ENCODE results near the gene LPIN1. TPM values are rescaled to one million over a fixed set of nuclear protein-coding genes. Genes with fewer than 3 reads are reported as not detected.

The LPIN1 gene
- total and polyA plus RNA-seq, 2 of the 13 experiments (the other 11 are each of a cell fraction or from before 2014, with no cell fraction given) = 9.7 to 19.4 TPM

GRCh38 chr2:11710632-11711353 is 35.6 kb upstream of the LPIN1 start:
- TF ChIP-seq SNAI1 (CRISPR knock-in tag; IDR thresholded peaks at IDR 0.05; ENCODE audit: borderline replicate concordance) (no peak), ZNF589 (CRISPR knock-in tag; conservative IDR thresholded peaks at IDR 0.05) (no peak), KLF9 (CRISPR knock-in tag; IDR thresholded peaks at IDR 0.05; ENCODE audit: low read depth) (no peak), ETV5 (CRISPR knock-in tag; IDR thresholded peaks at IDR 0.05; ENCODE audit: borderline replicate concordance) (no peak), KLF12 (CRISPR knock-in tag; IDR thresholded peaks at IDR 0.05; ENCODE audit: borderline replicate concordance) (no peak), SOX6 (IDR thresholded peaks at IDR 0.05) (no peak), SOX6 (CRISPR knock-in tag; IDR thresholded peaks at IDR 0.05) (no peak), TGIF2 (CRISPR knock-in tag; IDR thresholded peaks at IDR 0.05) (no peak), POGZ (CRISPR knock-in tag; IDR thresholded peaks at IDR 0.05) (no peak), CREM (IDR thresholded peaks at IDR 0.05) (no peak), CREM (CRISPR knock-in tag; IDR thresholded peaks at IDR 0.05) (no peak), TAF1 (CRISPR knock-in tag; IDR thresholded peaks at IDR 0.05) (no peak), ETV6 (CRISPR knock-in tag; conservative IDR thresholded peaks at IDR 0.05) (no peak), ATAD3A (CRISPR knock-in tag; IDR thresholded peaks at IDR 0.05) (no peak)
- no TSS peak for BruUV-seq (replicated peaks)
- H3K27ac ChIP-seq (ENCODE audit: extremely low read length, insufficient read depth, low read length) = no peak overlapping the region

More at GRCh38 chr2:11710632-11711353, 35.6 kb upstream of the LPIN1 start:
- H3K27me3 ChIP-seq (ENCODE audit: control insufficient read depth in 1 of 2, insufficient read depth in 2 of 2, low read length in 2 of 2) = peaks cover 7 to 28% of the 10 kb centered on the region in 2 experiments; a peak in 3 of 5 replicates
- H3K4me2 ChIP-seq (ENCODE audit: low read depth, low read length) = no peak overlapping the region
- no peak for FAIRE-seq
- H2AFZ ChIP-seq (ENCODE audit: low read length) = no peak overlapping the region
- no peak for DNase-seq (ENCODE audit: low spot score)
- ChIA-PET POLR2A (no interaction called here), CTCF (ENCODE audit: low intra/inter-chr PET ratio, low total read pairs) (no interaction called here)
- intact Hi-C loops (cut with micrococcal nuclease; ENCODE audit: unreplicated experiment) = no loop called here
- no peaks in the 10 kb centered on the region for H3K9me3 ChIP-seq (ENCODE audit: low read length)
- no peaks in the 10 kb centered on the region for H3K36me3 ChIP-seq (replicated peaks in 1 of 2; ENCODE audit: control insufficient read depth in 1 of 2, insufficient read depth in 2 of 2, low read length in 2 of 2)
- no peaks in the 10 kb centered on the region for H3K79me2 ChIP-seq (ENCODE audit: insufficient read depth, low read length)
- H3K9ac ChIP-seq (ENCODE audit: insufficient read depth, low read depth, low read length) = no peak overlapping the region
- no peak overlapping the region for H3K4me3 ChIP-seq (replicated peaks in 1 of 3; ENCODE audit: insufficient read depth in 1 of 3, low read depth in 2 of 3, low read length in 3 of 3)
- no peak for ATAC-seq
- no peaks in the 10 kb centered on the region for H4K20me1 ChIP-seq (ENCODE audit: insufficient read depth, low read length)
- in situ Hi-C loops (cut with HindIII; ENCODE audit: extremely low pct_ligation_motif_present, low pct_unique_long_range_greater_than_20kb) = no loop called here
- WGBS (ENCODE audit: low lambda C conversion rate) = 29% methylated on average over 3 of the region's 3 CpGs
- H3K4me1 ChIP-seq (ENCODE audit: insufficient read depth, low read length) = peaks cover 5% of the 10 kb centered on the region
